Vagina (tissue), 2 donors: ENCODE data around the gene KCNQ4. TPM values are rescaled to one million over a fixed set of nuclear protein-coding genes. Genes with fewer than 3 reads are reported as not detected.

Experiments used
- DNase-seq, 2 donors: peaks; one replicate each; pipeline ENCODE4 v3.0.0-alpha.2; 2017; ENCODE audit errors: extremely low spot score in 2 of 2
- H3K27ac ChIP-seq: fragments of 200-600 bp; sonication (generic); one replicate; pipeline ENCODE4 v1.5.1; 2019
- H3K27me3 ChIP-seq: fragments of 200-600 bp; sonication (generic); one replicate; pipeline ENCODE4 v1.5.1; 2019
- H3K36me3 ChIP-seq, 2 donors: fragments of 200-600 bp; sonication (generic); one replicate each; pipeline ENCODE4 v1.5.1; 2017 to 2019
- H3K4me1 ChIP-seq: fragments of 200-600 bp; sonication (generic); one replicate; pipeline ENCODE4 v1.5.1; 2019
- H3K4me3 ChIP-seq, 2 donors: fragments of 200-600 bp; sonication (generic); 1 replicate in 1 of 2; 2 replicates in 1 of 2; pipeline ENCODE4 v1.5.1; 2016 to 2019
- H3K9me3 ChIP-seq: fragments of 200-600 bp; sonication (generic); one replicate; pipeline ENCODE4 v1.5.1; 2019
- POLR2A ChIP-seq, 2 donors: fragments of 450-650 bp; IDR thresholded peaks; one replicate each; pipeline ENCODE4 v1.6.1; 2017; ENCODE audit warnings: antibody characterized with exemption in 2 of 2, mild to moderate bottlenecking in 2 of 2, moderate library complexity in 2 of 2
- POLR2AphosphoS5 ChIP-seq, 2 donors: sonication (generic); formaldehyde crosslinking; IDR thresholded peaks; one replicate each; pipeline ENCODE4 v1.9.0; 2017; ENCODE audit warnings: antibody characterized with exemption in 2 of 2, mild to moderate bottlenecking in 2 of 2, low read depth in 1 of 2; ENCODE audit not compliant: insufficient read depth in 1 of 2
- intact Hi-C: fragments of 100-400 bp; cut with DNase I; formaldehyde crosslinking; loops from one replicate; pipeline ENCODE4 v1.15.1; 2023
- total RNA-seq: library from RNA; depleted of rRNA; stranded (reverse); fragments of >200 nt; gene quantifications from one replicate; pipeline ENCODE4 v1.2.3, GENCODE V29; 2016
- TF ChIP-seq, protein P1 (sequence below), 3 experiments: fragments of 450-650 bp in 2 of 3; fragments of 200-600 bp in 1 of 3; sonication (generic) in 1 of 3; IDR thresholded peaks; one replicate each; pipeline ENCODE4 v1.5.1; 2017 to 2019; ENCODE audit warnings: antibody characterized with exemption in 3 of 3, mild to moderate bottlenecking in 2 of 3, moderate library complexity in 2 of 3

Gene KCNQ4
- total RNA-seq, 1 donor from 2014 or later = 2.0 TPM

DNA sequence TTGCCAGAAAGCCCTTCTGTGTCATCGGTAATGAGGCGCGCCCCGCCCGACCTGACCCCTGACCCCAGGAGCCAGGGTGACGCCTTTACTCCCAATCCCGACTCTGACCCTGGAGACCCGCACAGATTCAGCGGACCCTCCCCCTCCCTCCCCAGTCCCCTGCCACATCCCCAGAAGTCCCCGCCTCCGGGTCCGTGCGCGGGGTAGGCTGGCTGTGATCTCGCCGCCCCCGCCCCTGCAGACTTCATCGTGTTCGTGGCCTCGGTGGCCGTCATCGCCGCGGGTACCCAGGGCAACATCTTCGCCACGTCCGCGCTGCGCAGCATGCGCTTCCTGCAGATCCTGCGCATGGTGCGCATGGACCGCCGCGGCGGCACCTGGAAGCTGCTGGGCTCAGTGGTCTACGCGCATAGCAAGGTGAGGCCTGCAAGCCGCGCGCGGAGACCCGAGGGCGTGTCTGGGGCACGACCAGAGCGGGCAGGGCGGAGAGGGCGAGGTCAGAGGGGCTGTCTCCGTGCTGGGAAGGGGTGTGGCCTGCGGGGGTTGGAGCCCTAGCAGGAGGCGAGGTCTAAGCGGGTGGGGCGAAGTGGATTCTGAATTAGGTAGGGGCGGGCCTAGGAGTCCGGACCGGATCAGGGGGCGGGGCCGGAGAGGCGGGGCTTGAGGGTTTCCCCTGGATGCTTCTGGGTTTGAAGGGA, 34.8 kb downstream of the KCNQ4 start:
- H3K27ac ChIP-seq = no peak overlapping the region
- intact Hi-C loops = no loop called here
- peaks cover 10% of the 10 kb centered on the region for H3K4me1 ChIP-seq
- peak overlapping the region; percentile 42 to 47 for H3K4me3 ChIP-seq
- TF ChIP-seq, protein P1, sequence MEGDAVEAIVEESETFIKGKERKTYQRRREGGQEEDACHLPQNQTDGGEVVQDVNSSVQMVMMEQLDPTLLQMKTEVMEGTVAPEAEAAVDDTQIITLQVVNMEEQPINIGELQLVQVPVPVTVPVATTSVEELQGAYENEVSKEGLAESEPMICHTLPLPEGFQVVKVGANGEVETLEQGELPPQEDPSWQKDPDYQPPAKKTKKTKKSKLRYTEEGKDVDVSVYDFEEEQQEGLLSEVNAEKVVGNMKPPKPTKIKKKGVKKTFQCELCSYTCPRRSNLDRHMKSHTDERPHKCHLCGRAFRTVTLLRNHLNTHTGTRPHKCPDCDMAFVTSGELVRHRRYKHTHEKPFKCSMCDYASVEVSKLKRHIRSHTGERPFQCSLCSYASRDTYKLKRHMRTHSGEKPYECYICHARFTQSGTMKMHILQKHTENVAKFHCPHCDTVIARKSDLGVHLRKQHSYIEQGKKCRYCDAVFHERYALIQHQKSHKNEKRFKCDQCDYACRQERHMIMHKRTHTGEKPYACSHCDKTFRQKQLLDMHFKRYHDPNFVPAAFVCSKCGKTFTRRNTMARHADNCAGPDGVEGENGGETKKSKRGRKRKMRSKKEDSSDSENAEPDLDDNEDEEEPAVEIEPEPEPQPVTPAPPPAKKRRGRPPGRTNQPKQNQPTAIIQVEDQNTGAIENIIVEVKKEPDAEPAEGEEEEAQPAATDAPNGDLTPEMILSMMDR (IDR thresholded peaks at IDR 0.05) = no peak
- TF ChIP-seq POLR2AphosphoS5 (IDR thresholded peaks at IDR 0.05; ENCODE audit: insufficient read depth in 1 of 2, low read depth in 1 of 2) (peak in 1 of 2 donors; percentile 21), POLR2A (IDR thresholded peaks at IDR 0.05) (no peak)
- no peaks in the 10 kb centered on the region for H3K9me3 ChIP-seq
- no peaks in the 10 kb centered on the region for H3K36me3 ChIP-seq
- H3K27me3 ChIP-seq = no peaks in the 10 kb centered on the region
- no peak for DNase-seq

DNA sequence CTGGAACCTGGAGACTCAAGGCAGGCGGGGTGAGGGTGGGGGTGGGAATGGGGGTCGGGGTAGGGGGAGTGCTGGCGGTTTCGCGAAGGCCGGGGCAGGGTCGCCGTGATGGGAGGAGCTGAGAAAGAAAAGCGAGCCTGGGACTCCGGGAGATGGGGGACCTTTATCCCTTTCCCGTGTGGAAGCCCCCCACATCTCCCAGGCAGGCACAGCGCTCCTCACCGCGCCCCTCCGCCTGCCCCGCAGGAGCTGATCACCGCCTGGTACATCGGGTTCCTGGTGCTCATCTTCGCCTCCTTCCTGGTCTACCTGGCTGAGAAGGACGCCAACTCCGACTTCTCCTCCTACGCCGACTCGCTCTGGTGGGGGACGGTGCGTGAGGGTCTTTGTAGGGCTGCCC, 35.5 kb downstream of the KCNQ4 start:
- H3K36me3 ChIP-seq = no peaks in the 10 kb centered on the region
- no peaks in the 10 kb centered on the region for H3K27me3 ChIP-seq
- TF ChIP-seq, protein P1 (IDR thresholded peaks at IDR 0.05) = no peak
- no peak for TF ChIP-seq POLR2AphosphoS5 (IDR thresholded peaks at IDR 0.05; ENCODE audit: insufficient read depth in 1 of 2, low read depth in 1 of 2)
- TF ChIP-seq POLR2A (IDR thresholded peaks at IDR 0.05) = no peak
- peaks cover 10% of the 10 kb centered on the region for H3K4me1 ChIP-seq
- no peak overlapping the region for H3K27ac ChIP-seq
- H3K9me3 ChIP-seq = no peaks in the 10 kb centered on the region
- DNase-seq = no peak
- intact Hi-C loops = no loop called here
- H3K4me3 ChIP-seq = no peak overlapping the region

DNA sequence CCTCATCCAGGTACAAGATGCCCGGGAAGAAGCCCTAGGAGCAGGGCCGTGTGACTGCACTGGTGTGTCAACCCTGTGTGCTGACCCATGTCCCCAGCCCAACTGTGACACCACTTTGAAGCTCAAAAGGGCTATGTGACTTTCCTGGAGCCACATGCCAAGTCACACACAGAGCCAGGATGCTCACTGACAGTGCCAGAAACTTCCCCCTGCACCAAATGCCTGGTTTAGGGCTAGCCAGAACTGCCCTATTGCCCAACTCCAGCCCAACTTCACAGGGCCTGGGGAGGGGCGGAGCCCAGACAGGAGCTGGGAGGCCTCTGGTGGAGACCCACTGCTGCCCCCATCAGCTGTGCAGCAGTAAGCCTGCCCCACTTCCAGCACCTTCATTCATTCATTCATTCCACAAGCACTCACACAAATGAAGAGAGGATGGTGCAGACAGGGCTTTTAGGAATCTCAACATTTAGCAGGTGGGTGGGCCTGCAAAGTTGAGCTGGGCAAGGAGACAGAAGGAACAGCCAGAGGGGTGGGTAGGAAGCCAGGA, 36.7 kb downstream of the KCNQ4 start:
- Histone ChIP-seq H3K36me3 (no peaks in the 10 kb centered on the region), H3K27ac (no peak overlapping the region), H3K4me3 (no peak overlapping the region), H3K4me1 (peaks cover 10% of the 10 kb centered on the region), H3K27me3 (no peaks in the 10 kb centered on the region), H3K9me3 (no peaks in the 10 kb centered on the region)
- intact Hi-C loops = no loop called here
- no peak for DNase-seq
- TF ChIP-seq, protein P1 (IDR thresholded peaks at IDR 0.05) = no peak
- TF ChIP-seq POLR2A (IDR thresholded peaks at IDR 0.05) (no peak), POLR2AphosphoS5 (IDR thresholded peaks at IDR 0.05; ENCODE audit: insufficient read depth in 1 of 2, low read depth in 1 of 2) (no peak)

DNA sequence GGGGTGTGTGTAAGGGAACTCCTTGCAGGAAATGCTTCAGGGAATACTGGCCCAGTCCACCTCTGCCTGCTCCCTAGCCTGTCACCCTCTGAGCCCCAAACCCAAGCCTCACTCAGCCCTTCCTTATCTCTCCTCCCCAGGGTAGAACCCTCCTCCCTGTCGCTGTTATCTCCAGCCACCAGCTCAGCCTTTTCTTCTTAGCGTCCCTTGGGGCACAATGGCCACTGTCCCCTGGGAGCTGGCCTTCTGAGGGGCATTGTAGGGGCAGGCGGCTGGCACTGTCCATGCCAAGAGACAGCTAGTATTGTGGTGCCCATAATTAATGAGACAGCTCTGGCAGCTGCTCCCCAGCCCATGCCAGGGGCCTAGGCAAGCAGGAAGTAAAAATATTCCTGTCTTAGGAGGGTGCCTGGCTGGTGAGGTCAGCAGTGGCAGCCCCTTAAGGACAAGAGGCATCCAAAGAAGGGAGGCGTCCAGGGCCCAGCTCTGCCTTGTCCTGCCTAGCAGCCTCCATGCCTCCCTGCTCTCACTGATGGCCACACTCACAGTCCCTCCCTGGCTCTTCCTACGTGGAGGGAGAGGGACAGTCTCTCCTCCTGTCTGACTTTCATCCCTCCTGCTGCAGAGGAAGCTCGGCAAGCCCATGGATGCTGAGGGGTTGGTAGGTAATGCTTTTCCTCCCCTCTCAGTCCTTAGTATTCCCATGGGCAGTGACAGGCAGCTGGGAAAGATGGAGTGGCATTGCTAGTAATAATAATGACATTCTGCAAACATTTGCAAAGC, 37.5 kb downstream of the KCNQ4 start:
- DNase-seq = no peak
- peaks cover 10% of the 10 kb centered on the region for H3K4me1 ChIP-seq
- H3K9me3 ChIP-seq = no peaks in the 10 kb centered on the region
- intact Hi-C loops = no loop called here
- H3K36me3 ChIP-seq = no peaks in the 10 kb centered on the region
- H3K27me3 ChIP-seq = no peaks in the 10 kb centered on the region
- H3K4me3 ChIP-seq = no peak overlapping the region
- no peak overlapping the region for H3K27ac ChIP-seq
- no peak for TF ChIP-seq POLR2A (IDR thresholded peaks at IDR 0.05)
- TF ChIP-seq, protein P1 (IDR thresholded peaks at IDR 0.05) = no peak
- no peak for TF ChIP-seq POLR2AphosphoS5 (IDR thresholded peaks at IDR 0.05; ENCODE audit: insufficient read depth in 1 of 2, low read depth in 1 of 2)
